Stimulated activated CD8-positive, alpha-beta memory T cell treated with anti-CD3 and anti-CD28 coated beads, Interleukin-15, amount 100 ng/mL, for 1 hour (primary cell): Measurements from ENCODE around the gene GABRD.

ENCODE experiments used
- DNase-seq: peaks from one replicate; pipeline ENCODE4 v3.0.0-alpha.2; 2020; ENCODE audit warnings: low read depth

GABRD gene

GRCh38 chr1:1985375-1986050 lies 33.6 kb upstream of the GABRD start:
- no peak for DNase-seq

GRCh38 chr1:1986451-1987141 lies 32.5 kb upstream of the GABRD start:
- DNase-seq, result no peak

GRCh38 chr1:1987142-1987510 lies 32.0 kb upstream of the GABRD start:
- no peak for DNase-seq

GRCh38 chr1:1988061-1988945 lies 30.8 kb upstream of the GABRD start:
- no peak for DNase-seq

- no peak for DNase-seq
Measured at GRCh38 chr1:1989102-1989542, 30.0 kb upstream of the GABRD start.

GRCh38 chr1:1989789-1990188 lies 29.4 kb upstream of the GABRD start:
- no peak for DNase-seq

GRCh38 chr1:1990222-1990621 lies 28.9 kb upstream of the GABRD start:
- no peak for DNase-seq

GRCh38 chr1:1994536-1994935 lies 24.6 kb upstream of the GABRD start:
- no peak for DNase-seq

- DNase-seq, result no peak
Measured at GRCh38 chr1:1996207-1996651, 22.9 kb upstream of the GABRD start.

GRCh38 chr1:1997576-1997975 lies 21.6 kb upstream of the GABRD start:
- DNase-seq, result no peak

- DNase-seq, result no peak
Measured at GRCh38 chr1:2000432-2000831, 18.7 kb upstream of the GABRD start.

- no peak for DNase-seq
Measured at GRCh38 chr1:2000850-2001249, 18.3 kb upstream of the GABRD start.

- no peak for DNase-seq
Measured at GRCh38 chr1:2001773-2002411, 17.3 kb upstream of the GABRD start.

- DNase-seq, result no peak
Measured at GRCh38 chr1:2003541-2004131, 15.5 kb upstream of the GABRD start, which contains the start of gene CFAP74. Gene CFAP74, minus strand, starts transcription at chr1:2003786. Its CDS starts 12,830 bp downstream, at chr1:1990956.

GRCh38 chr1:2004856-2005255 lies 14.3 kb upstream of the GABRD start:
- no peak for DNase-seq

GRCh38 chr1:2009101-2010053 lies 9.8 kb upstream of the GABRD start:
- no peak for DNase-seq

GRCh38 chr1:2014181-2014580 lies 5.0 kb upstream of the GABRD start:
- DNase-seq, result no peak

GRCh38 chr1:2014741-2015735 lies 4.1 kb upstream of the GABRD start:
- DNase-seq, result no peak

- DNase-seq, result no peak
Measured at GRCh38 chr1:2016123-2016522, 3.0 kb upstream of the GABRD start.
